Stomach (tissue), 9 donors: Measurements from ENCODE around the gene BAZ1A. TPM values are rescaled to one million over a fixed set of nuclear protein-coding genes. Genes with fewer than 3 reads are reported as not detected.

Source experiments
- DNase-seq, 2 donors: peaks; one replicate each; pipeline versions ENCODE4 v3.0.0 to v3.0.0-alpha.2; 2013 to 2019
- H3K27ac ChIP-seq, 5 donors: fragments of 200-600 bp in 4 of 5; sonication (generic) in 4 of 5; one replicate each; pipeline ENCODE4 v1.5.1; 2013 to 2019; ENCODE audit warnings: mild to moderate bottlenecking in 1 of 5, moderate library complexity in 1 of 5
- H3K27me3 ChIP-seq, 3 donors: fragments of 200-600 bp; sonication (generic); one replicate each; pipeline ENCODE4 v1.5.1; 2017 to 2019; ENCODE audit warnings: mixed run types in 1 of 3
- H3K36me3 ChIP-seq, 4 donors: fragments of 200-600 bp; sonication (generic); 1 replicate in 3 of 4; 2 replicates in 1 of 4; pipeline ENCODE4 v1.5.1; 2016 to 2019
- H3K4me1 ChIP-seq, 4 donors: fragments of 200-600 bp; sonication (generic); one replicate each; pipeline ENCODE4 v1.5.1; 2016 to 2019
- H3K4me3 ChIP-seq, 4 donors: fragments of 200-600 bp; sonication (generic) in 3 of 4; one replicate each; pipeline ENCODE4 v1.5.1; 2016 to 2019; ENCODE audit warnings: mild to moderate bottlenecking in 1 of 4
- H3K9me3 ChIP-seq, 4 donors: fragments of 200-600 bp; sonication (generic); one replicate each; pipeline ENCODE4 v1.5.1; 2016 to 2019
- EP300 ChIP-seq: sonication (generic); formaldehyde crosslinking; IDR thresholded peaks from one replicate; pipeline ENCODE4 v1.6.1; 2017; ENCODE audit warnings: antibody characterized with exemption
- POLR2A ChIP-seq, 4 donors: fragments of 450-650 bp; IDR thresholded peaks; one replicate each; pipeline ENCODE4 v1.6.1; 2016; ENCODE audit warnings: antibody characterized with exemption in 4 of 4, control low read depth in 2 of 4, mild to moderate bottlenecking in 1 of 4, moderate library complexity in 1 of 4
- POLR2AphosphoS5 ChIP-seq, 3 donors: sonication (generic); formaldehyde crosslinking; IDR thresholded peaks; one replicate each; pipeline ENCODE4 v1.6.1; 2016; ENCODE audit warnings: antibody characterized with exemption in 3 of 3
- WGBS, 5 donors: extraction: QIAGEN DNeasy Blood & Tissue Kit in 3 of 5; methylation state at CpG; one replicate each; pipeline versions ENCODE4 v1.1.5 to v1.1.7; 2013 to 2018; 5-methylcytosine and 5-hydroxymethylcytosine counted together
- intact Hi-C: fragments of 100-400 bp; cut with DNase I; formaldehyde crosslinking; loops from one replicate; pipeline ENCODE4 v1.15.1; 2023; ENCODE audit warnings: low total_unique reads
- polyA plus RNA-seq, 3 donors: library from polyadenylated mRNA; stranded (reverse); fragments of 200-250 nt; gene quantifications; one replicate each; pipeline ENCODE4 v1.2.3, GENCODE V29; 2013
- total RNA-seq, 5 donors: library from RNA; depleted of rRNA; stranded (reverse); fragments of >200 nt; gene quantifications; one replicate each; pipeline versions ENCODE4 v1.1.0 to v1.2.3, GENCODE V29; 2014 to 2016
- TF ChIP-seq, protein P1 (sequence below), 7 experiments: fragments of 450-650 bp in 4 of 7; fragments of 200-600 bp in 3 of 7; sonication (generic) in 3 of 7; IDR thresholded peaks; one replicate each; pipeline ENCODE4 v1.5.1; 2016 to 2019; ENCODE audit warnings: antibody characterized with exemption in 7 of 7, control low read depth in 2 of 7, mild to moderate bottlenecking in 1 of 7
- donor health status: healthy with polysubstance abuse.
- donor health status: Bipolar disorder and iron deficiency.
- donor health status: healthy.

BAZ1A gene
- total and polyA plus RNA-seq, 8 donors: 13.3 to 110 (median 31.6) TPM

DNA sequence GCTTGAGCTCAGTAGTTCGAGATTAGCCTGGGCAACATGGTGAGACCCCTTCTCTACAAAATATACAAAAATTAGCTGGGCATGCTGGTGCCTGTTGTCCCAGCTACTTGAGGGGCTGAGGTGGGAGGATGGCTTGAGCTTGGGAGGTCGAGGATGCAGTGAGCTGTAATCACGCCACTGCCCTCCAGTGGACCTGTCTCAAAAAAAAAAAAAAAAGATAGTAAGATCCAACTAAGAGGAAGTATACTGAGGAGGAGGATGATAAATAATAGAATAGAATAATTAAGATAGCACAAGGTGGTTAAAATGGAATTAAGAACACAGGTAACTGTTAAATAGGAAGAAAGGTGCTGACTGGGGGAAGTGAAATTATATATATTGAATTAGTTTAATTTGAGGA, 37.0 kb upstream of the BAZ1A start:
- intact Hi-C loops: no loop called here

DNA sequence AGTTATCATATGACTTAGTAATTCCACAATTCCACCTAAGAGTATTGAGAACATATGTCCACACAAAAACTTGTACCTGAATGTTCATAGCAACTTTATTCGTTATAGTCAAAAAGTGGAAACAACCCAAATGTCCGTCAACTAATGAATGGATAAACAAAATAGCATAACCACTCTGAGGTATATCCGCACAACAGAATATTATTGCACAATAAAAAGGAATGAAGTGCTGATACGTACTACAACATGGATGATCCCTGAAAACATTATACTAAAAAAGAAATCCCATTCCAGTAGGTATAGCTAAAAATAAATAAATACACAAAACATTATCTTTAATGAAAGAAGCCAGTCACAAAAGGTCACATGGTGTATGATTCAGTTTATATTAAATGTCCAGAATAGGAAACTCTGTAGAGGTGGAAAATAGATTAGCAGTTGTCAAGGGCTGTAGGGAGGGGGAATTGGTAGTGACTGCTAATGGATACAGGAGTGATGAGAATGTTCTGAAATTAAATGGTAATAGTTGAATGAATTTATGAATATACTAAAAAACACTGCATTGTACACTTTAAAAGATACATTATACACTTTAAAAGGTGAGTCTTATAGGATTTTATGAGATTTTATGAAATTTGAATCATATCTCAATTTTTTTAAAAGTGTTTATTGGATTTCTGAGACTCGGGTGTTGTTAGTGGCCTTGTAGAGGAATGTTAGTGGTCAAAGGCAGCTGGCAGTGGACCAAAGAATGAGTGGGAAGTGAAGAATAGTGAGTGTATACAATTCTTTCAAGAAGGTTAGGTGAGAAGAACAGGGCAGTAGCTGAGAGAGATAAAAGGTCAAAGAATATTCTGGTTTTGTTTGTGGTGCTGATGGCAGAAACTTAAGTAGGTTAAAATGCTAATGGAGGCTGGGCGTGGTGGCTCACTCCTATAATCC, 36.3 kb upstream of the BAZ1A start:
- WGBS, 5 donors: 72 to 81% (median 76%) methylated on average over 6 of the region's 6 CpGs
- Histone ChIP-seq H3K4me3 (no peak overlapping the region), H3K27ac (no peak overlapping the region), H3K36me3 (no peaks in the 10 kb centered on the region), H3K27me3 (no peaks in the 10 kb centered on the region), H3K4me1 (no peaks in the 10 kb centered on the region), H3K9me3 (no peaks in the 10 kb centered on the region)
- DNase-seq: peak in 1 of 2 donors; percentile 3
- TF ChIP-seq EP300: no peak
- TF ChIP-seq, protein P1, sequence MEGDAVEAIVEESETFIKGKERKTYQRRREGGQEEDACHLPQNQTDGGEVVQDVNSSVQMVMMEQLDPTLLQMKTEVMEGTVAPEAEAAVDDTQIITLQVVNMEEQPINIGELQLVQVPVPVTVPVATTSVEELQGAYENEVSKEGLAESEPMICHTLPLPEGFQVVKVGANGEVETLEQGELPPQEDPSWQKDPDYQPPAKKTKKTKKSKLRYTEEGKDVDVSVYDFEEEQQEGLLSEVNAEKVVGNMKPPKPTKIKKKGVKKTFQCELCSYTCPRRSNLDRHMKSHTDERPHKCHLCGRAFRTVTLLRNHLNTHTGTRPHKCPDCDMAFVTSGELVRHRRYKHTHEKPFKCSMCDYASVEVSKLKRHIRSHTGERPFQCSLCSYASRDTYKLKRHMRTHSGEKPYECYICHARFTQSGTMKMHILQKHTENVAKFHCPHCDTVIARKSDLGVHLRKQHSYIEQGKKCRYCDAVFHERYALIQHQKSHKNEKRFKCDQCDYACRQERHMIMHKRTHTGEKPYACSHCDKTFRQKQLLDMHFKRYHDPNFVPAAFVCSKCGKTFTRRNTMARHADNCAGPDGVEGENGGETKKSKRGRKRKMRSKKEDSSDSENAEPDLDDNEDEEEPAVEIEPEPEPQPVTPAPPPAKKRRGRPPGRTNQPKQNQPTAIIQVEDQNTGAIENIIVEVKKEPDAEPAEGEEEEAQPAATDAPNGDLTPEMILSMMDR (IDR thresholded peaks at IDR 0.05): no peak
- no peak for TF ChIP-seq POLR2A (IDR thresholded peaks at IDR 0.05)
- TF ChIP-seq POLR2AphosphoS5 (IDR thresholded peaks at IDR 0.05): no peak
- intact Hi-C loops: no loop called here

More for the DNA sequence above, 37.0 kb upstream of the BAZ1A start:
- no peak for DNase-seq
- WGBS, 5 donors: 58 to 78% (median 59%) methylated on average over 3 of the region's 3 CpGs
- TF ChIP-seq POLR2A (IDR thresholded peaks at IDR 0.05) (no peak), POLR2AphosphoS5 (IDR thresholded peaks at IDR 0.05) (no peak), EP300 (no peak)
- TF ChIP-seq, protein P1 (IDR thresholded peaks at IDR 0.05): no peak
- no peak overlapping the region for H3K4me3 ChIP-seq
- H3K9me3 ChIP-seq: no peaks in the 10 kb centered on the region
- no peaks in the 10 kb centered on the region for H3K36me3 ChIP-seq
- no peaks in the 10 kb centered on the region for H3K4me1 ChIP-seq
- no peak overlapping the region for H3K27ac ChIP-seq
- H3K27me3 ChIP-seq: no peaks in the 10 kb centered on the region

DNA sequence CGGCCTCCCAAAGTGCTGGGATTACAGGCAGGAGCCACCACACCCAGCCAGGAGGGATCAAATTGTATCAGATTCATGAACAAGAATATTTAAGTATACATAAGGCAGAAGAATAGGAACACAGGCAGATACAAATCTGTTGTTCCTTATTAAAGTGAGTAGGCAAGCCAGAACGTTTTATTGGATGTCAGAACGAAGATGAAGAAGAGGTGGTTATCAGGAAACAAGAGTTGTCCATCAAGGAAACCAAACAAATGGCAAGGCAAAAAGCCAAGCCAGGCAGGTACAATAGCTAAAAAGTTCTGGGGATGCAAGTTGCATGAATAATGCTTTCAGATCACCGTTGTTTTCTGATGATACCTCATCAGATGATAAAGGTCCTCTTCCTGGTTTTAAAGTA, 31.1 kb upstream of the BAZ1A start:
- WGBS, 5 donors: 56 to 79% (median 73%) methylated on average over 4 of the region's 4 CpGs

DNA sequence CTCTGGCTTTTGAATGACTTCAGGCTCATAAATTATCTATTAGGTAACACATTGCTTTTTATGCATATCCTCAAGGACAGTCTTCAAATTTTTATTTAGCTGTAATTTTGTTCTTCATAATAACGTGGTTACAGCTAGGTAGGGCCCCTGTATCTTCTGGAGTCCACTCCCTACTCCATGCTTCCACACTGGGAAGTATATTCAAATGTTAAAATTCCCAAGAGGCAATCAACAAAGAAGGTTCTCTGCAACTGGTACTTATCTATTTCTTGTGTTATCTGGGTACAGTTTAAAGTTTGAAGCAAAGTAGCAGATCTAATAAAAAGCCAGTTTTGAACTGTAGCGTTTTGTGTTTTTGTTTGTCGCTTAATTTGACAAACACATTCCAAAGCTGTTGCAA, 20.1 kb upstream of the BAZ1A start:
- no peak for DNase-seq
- intact Hi-C loops: loop anchor here (10.0 kb wide), 1 partner anchor 70 kb away; no protein-coding TSS in a partner anchor
- Histone ChIP-seq H3K27ac (no peak overlapping the region), H3K4me3 (no peak overlapping the region), H3K36me3 (no peaks in the 10 kb centered on the region), H3K27me3 (no peaks in the 10 kb centered on the region), H3K4me1 (no peaks in the 10 kb centered on the region), H3K9me3 (no peaks in the 10 kb centered on the region)
- 55 to 64% (median 58%) methylated on average over 3 of the region's 3 CpGs for WGBS, 5 donors
- TF ChIP-seq, protein P1 (IDR thresholded peaks at IDR 0.05): no peak
- TF ChIP-seq POLR2AphosphoS5 (IDR thresholded peaks at IDR 0.05) (no peak), EP300 (no peak), POLR2A (IDR thresholded peaks at IDR 0.05) (no peak)

More for the DNA sequence above, 31.1 kb upstream of the BAZ1A start:
- no peak for TF ChIP-seq POLR2AphosphoS5 (IDR thresholded peaks at IDR 0.05)
- no peak for TF ChIP-seq EP300
- TF ChIP-seq, protein P1 (IDR thresholded peaks at IDR 0.05): no peak
- TF ChIP-seq POLR2A (IDR thresholded peaks at IDR 0.05): no peak
- Histone ChIP-seq H3K4me3 (no peak overlapping the region), H3K27ac (no peak overlapping the region), H3K9me3 (no peaks in the 10 kb centered on the region), H3K27me3 (no peaks in the 10 kb centered on the region), H3K4me1 (no peaks in the 10 kb centered on the region), H3K36me3 (no peaks in the 10 kb centered on the region)
- DNase-seq: no peak
- intact Hi-C loops: no loop called here
